ENCODE measurements around the gene SMIM1. TPM values are rescaled to one million over a fixed set of nuclear protein-coding genes. Genes with fewer than 3 reads are reported as not detected.

The SMIM1 gene
- total and polyA plus RNA-seq, 2 donors = 7.7 TPM; not detected in 1

DNA sequence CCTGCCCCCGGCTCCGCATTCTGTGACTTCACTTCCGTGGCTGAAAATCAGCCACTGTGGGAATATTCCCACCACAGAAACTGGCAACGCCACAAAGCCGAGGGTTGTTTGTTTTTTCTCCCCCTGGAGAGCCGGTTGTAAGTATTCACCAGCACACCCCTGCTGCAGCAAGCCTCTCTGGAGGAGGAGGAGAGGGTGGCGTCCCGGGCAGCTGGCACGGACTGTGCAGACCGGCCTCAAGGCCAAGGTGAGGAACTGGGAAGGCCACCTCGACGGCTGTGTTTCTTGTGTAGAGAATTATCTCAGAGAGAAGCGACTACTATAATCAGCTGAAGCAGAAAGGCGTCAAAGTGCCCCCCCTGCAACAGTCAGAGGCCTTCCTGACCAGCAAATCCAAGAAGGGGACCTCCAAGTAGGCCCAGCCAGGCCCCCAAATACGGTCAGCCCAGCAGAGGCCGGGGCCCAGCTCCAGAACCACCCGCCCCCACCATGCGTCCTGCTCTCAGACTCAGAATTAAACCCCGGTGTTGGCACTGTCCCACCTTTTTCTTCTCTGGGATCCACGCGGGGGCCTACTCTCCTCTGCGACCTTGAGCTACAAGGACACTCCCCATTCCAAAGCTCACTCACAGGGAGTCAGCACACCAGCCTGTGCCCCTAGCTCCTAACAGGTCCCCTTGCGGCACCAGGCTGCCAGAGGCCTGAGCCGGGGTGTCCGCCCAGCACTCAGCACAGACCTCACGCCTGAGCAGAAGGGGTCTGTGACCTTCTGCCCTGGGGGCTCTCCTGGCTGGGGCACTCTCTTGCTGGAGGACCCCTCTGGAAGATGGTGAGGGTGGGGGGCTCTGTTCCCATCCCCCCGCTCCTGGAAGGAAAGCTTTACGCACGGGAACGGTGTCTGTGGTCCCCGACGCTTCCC is 1.2 kb upstream of the SMIM1 start:
- 38% methylated on average over 32 of the region's 32 CpGs for WGBS
- Histone ChIP-seq H3K4me1 (ENCODE audit: insufficient read depth) (no peaks in the 10 kb centered on the region), H3K36me3 (ENCODE audit: insufficient read depth) (no peaks in the 10 kb centered on the region), H3K27ac (ENCODE audit: low read depth) (no peak overlapping the region), H3K4me3 (ENCODE audit: low read depth, low read length) (peak overlapping the region; percentile 53)
- no peak for DNase-seq (ENCODE audit: extremely low spot score)

DNA sequence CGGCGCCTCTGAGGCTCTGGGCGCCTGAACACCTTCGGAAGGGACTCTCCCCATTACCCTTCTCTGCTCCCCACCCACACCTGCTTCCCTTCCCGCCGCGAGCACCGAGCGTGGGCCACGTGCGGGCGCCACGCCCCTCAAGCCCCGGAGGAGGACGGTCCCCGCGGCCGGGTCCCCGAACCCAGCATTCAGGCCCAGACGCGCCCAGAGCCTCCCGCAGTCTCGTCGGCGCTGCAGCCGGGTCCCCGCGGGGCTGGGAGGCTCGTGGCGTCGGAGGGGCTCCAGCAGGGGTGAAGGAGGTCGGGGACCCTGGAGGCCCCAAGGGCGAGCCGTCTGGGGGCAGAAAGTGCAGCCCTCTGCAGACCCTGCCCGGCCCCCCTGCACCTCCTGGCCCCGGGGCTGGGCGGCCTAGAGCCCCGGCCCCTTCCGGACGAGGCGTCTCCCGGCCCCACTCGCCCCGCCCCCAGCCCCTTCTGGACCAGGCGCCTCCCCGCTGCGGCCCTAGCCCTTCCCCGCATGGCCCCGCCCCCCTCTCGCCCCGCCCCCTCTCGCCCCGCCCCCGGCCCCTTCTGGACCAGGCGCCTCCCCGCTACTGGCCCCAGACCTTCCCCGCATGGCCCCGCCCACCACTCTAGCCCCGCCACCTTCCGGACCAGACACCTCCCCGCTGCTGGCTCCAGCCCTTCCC is 378 bp upstream of the SMIM1 start:
- DNase-seq (ENCODE audit: extremely low spot score) = peak; percentile 71
- WGBS = 1% methylated on average over 58 of the region's 61 CpGs

DNA sequence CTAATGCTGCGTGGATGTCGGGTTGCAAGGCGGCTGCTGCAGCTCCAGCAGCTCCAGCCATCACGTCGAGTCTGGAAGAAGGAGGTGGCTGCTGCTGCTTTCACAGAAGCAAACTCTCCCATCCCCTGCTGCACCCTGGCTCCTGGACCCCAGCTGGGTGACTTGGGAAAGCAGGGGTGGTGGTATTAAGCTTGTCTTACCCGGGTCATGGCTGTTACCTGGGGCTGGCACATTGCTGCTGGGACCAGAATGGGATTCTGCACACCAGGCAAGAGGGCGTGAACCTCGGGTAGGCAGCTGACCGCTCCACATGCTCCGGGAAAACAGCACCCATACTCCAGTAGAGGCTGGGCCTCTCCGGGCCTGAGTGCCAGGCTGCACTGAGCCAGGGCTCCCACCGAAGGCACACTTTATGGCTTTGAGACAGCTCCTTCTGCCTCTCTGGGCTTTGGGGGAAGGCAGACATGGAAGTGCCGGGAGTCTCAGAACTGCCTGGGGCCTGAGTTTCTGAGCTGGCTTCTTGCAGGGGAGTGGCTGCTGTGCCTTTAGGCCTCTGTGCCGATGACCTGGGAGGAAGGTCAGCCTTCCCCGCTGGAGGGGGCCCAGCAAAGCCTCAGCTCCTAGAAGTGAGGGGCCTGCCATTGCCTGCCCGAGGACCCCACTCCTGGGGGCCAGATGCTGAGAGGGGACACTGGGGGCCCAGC is 1.2 kb downstream of the SMIM1 start:
- Histone ChIP-seq H3K4me1 (ENCODE audit: insufficient read depth) (no peaks in the 10 kb centered on the region), H3K36me3 (ENCODE audit: insufficient read depth) (no peaks in the 10 kb centered on the region), H3K27ac (ENCODE audit: low read depth) (no peak overlapping the region), H3K4me3 (ENCODE audit: low read depth, low read length) (no peak overlapping the region)
- 73% methylated on average over 16 of the region's 16 CpGs for WGBS
- DNase-seq (ENCODE audit: extremely low spot score) = no peak

More for the DNA sequence above, 378 bp upstream of the SMIM1 start:
- H3K36me3 ChIP-seq (ENCODE audit: insufficient read depth) = no peaks in the 10 kb centered on the region
- H3K27ac ChIP-seq (ENCODE audit: low read depth) = no peak overlapping the region
- H3K4me3 ChIP-seq (ENCODE audit: low read depth, low read length) = peak overlapping the region; percentile 53
- no peaks in the 10 kb centered on the region for H3K4me1 ChIP-seq (ENCODE audit: insufficient read depth)

DNA sequence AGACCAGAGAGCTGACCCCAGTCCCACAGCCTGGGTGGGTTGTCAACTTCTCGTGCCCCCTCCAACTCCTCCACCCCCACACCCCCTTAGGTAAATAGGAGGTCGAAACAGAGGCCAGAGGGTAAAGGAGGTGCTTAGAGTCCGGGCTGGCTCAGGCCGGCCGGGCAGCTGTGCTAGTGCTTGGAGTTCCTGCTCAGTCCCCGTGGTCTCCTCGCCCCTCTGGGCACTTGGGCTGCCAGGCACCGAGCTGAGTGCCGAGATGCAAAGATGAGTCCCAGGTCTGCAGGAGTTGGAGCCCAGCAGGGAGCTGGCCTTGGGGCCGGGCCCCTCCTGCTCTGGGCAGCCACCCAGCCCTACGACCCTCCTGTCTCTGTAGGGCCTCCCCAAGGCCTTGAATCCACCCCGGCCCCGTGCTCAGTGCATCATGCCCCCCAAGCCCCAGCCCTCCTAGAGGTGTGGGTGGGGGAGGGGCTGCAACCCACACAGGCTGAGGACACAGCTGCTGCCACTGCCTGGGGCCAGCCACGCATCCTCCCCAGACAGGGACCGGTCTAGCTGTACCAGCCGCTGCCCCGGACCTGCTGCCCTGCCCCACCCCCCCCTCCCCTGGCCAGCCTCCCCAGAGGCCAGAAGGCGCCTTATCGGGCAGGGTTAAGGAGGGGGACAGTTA is 1.9 kb downstream of the SMIM1 start:
- H3K27ac ChIP-seq (ENCODE audit: low read depth) = no peak overlapping the region
- no peaks in the 10 kb centered on the region for H3K4me1 ChIP-seq (ENCODE audit: insufficient read depth)
- no peak overlapping the region for H3K4me3 ChIP-seq (ENCODE audit: low read depth, low read length)
- 80% methylated on average over 19 of the region's 19 CpGs for WGBS
- no peak for DNase-seq (ENCODE audit: extremely low spot score)
- H3K36me3 ChIP-seq (ENCODE audit: insufficient read depth) = no peaks in the 10 kb centered on the region

DNA sequence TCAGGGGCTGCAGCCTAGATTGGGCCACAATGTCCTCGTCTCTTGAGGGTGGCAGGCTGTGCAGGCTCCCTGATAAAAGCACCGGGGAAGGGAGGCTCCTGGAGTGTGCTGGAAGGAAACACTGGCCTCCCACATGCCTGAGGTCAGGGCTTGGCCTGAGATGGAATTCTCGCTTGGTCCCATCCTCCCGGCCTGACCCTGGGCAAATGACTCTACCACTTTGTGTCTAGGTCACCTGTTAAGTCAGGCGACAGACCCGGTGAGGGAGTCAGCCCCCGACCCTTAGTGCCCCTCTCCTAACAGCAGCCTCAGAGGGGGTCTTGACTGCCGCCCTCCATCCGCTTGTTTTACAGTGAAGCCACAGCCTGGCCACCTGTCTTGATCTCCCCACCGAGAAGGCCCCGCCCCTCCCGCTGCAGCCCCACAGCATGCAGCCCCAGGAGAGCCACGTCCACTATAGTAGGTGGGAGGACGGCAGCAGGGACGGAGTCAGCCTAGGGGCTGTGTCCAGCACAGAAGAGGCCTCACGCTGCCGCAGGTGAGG is 2.5 kb downstream of the SMIM1 start:
- WGBS = 49% methylated on average over 17 of the region's 17 CpGs
- H3K4me1 ChIP-seq (ENCODE audit: insufficient read depth) = no peaks in the 10 kb centered on the region

DNA sequence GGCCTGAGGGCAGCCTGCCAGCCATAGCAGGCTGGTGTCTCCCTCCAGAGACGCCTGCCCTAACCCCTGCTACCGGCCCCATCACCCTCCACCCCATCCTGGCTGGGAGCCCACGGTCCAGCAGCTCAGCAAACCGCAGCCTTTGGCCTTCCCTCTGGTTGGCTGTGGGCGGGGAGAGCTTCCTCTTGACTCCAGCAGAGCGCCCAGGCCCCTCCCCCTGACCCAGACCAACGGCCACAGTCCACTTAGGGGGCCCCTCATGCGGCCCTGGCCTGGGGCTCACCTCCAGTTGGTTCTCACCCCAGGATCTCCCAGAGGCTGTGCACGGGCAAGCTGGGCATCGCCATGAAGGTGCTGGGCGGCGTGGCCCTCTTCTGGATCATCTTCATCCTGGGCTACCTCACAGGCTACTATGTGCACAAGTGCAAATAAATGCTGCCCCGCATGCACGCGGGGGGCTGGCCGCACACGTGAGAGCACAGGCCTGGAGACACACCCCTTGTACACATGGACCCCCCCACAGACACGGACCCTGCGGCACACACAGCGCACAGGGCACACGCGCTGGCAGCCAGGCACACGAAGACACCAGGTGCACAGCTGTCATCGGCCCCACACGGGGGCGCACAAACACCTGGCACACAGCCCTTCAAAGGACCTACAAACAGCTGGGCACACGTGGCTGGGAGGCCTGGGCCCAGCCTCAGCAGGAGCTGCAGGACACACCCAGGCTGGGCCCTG is 3.1 kb downstream of the SMIM1 start:
- no peak for DNase-seq (ENCODE audit: extremely low spot score)
- Histone ChIP-seq H3K36me3 (ENCODE audit: insufficient read depth) (no peaks in the 10 kb centered on the region), H3K27ac (ENCODE audit: low read depth) (no peak overlapping the region), H3K4me3 (ENCODE audit: low read depth, low read length) (no peak overlapping the region), H3K4me1 (ENCODE audit: insufficient read depth) (no peaks in the 10 kb centered on the region)
- WGBS = 31% methylated on average over 27 of the region's 27 CpGs

More for the DNA sequence above, 2.5 kb downstream of the SMIM1 start:
- Histone ChIP-seq H3K4me3 (ENCODE audit: low read depth, low read length) (no peak overlapping the region), H3K27ac (ENCODE audit: low read depth) (no peak overlapping the region), H3K36me3 (ENCODE audit: insufficient read depth) (no peaks in the 10 kb centered on the region)
- DNase-seq (ENCODE audit: extremely low spot score) = no peak

DNA sequence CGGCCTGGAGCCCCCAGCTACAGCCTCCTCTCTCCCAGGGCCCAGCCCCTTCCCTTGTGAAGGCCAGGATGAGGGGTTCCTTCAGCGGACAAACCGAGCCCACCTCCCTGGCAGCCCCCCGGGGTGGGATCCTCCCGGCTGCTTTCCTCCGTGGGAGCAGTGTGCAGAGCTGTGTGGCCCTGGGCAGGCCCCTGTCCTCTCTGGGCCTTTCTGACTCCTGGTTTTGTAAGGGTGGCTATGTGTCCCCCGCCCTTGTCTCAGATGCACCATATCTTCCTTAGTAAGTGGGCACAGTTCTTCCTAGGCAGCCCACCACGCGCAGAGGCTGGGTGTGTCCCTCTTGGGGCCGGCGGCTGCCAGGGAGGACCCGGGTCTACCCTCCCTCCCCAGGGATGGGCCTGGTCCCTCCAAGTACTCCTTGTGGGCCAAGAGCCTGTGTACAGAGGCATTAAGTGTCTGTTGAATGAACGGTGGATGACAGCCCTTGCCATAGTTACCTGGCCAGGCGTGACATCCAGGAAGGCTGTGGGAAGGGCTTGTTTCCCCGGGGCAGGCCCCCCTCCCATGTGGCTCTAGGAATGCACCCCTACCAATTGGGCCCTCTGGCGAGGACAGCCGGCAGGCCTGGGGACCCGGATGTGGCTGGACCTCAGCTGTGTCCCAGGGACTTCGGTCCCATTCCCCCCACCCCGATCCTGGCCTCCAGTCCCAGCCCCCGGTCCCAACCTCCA is 3.8 kb downstream of the SMIM1 start:
- H3K27ac ChIP-seq (ENCODE audit: low read depth) = no peak overlapping the region

DNA sequence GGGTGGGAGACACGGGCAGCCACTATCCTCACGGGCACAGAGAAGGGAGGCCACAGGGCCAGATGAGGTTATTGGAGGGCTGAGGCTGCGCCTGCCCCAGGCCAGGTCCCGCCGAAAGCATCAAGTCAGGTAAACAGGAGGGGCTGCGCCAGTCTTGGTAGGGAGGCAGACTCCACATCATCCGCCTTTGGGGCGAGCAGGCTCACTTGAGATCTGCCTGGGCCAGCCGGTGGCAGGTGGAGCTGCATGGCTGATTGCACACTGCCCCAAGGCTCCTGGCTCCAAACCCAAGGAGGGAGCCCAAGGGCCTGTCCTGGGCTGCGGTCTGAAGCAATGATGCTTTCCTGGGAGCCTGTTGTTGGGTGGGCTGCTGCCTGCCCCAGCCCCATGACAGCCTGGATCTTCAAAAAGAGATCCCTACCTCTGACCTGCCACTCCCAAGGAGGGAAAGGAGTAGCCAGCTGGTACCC is 4.6 kb downstream of the SMIM1 start:
- no peak for DNase-seq (ENCODE audit: extremely low spot score)
- Histone ChIP-seq H3K27ac (ENCODE audit: low read depth) (no peak overlapping the region), H3K4me1 (ENCODE audit: insufficient read depth) (no peaks in the 10 kb centered on the region)

More for the DNA sequence above, 3.8 kb downstream of the SMIM1 start:
- WGBS = 69% methylated on average over 21 of the region's 21 CpGs
- Histone ChIP-seq H3K4me3 (ENCODE audit: low read depth, low read length) (no peak overlapping the region), H3K36me3 (ENCODE audit: insufficient read depth) (peaks cover 2% of the 10 kb centered on the region), H3K4me1 (ENCODE audit: insufficient read depth) (no peaks in the 10 kb centered on the region)
- no peak for DNase-seq (ENCODE audit: extremely low spot score)

DNA sequence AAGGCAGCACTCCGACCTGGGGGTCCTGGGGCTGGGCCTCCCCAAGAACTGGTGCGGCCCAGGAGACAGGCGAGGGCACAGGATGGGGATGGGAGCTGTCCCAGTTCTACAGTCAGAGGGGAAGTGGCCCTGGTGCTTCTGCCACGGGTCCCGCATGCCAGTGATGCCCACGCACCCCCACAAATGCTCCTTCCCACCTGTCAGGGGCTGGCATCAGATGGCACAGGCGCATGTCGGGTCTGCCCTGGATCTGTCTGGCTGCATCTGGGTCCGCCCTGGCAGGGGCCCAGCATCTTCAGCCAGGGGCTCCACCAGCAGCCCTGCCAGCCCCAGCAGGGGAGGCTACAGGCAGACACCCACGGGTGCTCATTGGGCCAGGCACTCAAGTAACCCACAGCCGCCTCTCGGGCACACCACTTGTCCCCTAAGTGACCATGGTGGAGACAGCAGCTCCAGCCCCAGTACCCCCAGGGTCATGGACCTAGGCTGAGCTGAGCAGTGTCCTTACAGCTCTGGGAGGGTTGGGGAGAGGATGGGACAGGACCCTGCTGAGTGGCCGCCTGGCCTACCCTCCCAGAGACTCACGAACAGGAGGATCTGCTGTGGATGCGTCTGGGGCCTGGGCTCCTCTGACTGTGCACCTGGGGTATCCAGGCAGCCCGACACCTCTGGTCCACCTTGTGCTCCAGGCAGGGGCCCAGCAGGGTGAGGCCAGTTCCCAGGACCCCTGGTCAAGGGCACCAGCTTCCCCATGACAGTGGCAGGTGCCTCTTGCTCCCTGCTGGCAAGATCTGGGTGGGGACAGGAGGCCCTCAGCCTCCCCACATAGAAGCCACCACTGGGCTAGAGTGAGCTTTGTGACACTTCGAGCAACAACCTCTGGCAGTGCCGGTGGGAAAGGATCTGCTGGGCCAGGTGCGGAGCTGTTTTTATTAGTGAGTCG is 5.4 kb downstream of the SMIM1 start:
- Histone ChIP-seq H3K4me3 (ENCODE audit: low read depth, low read length) (no peak overlapping the region), H3K4me1 (ENCODE audit: insufficient read depth) (no peaks in the 10 kb centered on the region), H3K36me3 (ENCODE audit: insufficient read depth) (peaks cover 2% of the 10 kb centered on the region), H3K27ac (ENCODE audit: low read depth) (no peak overlapping the region)
- 86% methylated on average over 20 of the region's 20 CpGs for WGBS
- no peak for DNase-seq (ENCODE audit: extremely low spot score)

More for the DNA sequence above, 4.6 kb downstream of the SMIM1 start:
- 82% methylated on average over 10 of the region's 10 CpGs for WGBS
- Histone ChIP-seq H3K4me3 (ENCODE audit: low read depth, low read length) (no peak overlapping the region), H3K36me3 (ENCODE audit: insufficient read depth) (peaks cover 2% of the 10 kb centered on the region)

DNA sequence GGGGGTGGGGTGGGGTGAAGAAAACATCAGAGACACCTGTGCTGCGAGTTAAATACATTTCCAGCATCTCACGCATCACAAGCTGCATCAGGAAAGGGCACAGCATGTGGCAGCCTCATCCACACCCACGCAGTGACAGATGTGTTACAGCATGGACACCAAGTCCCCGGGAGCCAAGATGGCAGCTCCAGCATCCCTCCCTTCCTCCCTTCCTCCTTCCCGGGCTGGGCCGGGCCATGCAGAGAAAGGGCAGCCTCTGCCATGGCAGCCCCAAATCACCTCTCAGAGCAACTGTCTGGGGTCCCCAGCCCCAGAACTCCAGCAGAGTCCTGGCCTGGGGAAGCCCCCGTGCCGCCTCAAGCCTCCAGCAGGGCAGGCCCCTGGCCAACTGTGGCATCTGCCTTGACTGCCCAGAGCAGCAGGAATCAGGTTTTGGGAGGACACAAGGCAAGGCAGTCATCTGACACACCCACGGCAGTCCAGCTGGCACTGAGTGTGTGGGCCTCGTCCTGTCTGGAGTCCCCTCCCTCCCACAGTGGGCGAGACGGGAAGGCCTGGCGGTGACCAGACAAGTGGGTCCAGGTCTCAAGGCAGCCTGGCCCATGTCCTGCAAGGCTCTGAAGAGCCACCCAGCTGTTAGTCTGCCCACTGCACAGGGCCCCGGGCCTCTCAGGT is 6.2 kb downstream of the SMIM1 start:
- Histone ChIP-seq H3K4me3 (ENCODE audit: low read depth, low read length) (no peak overlapping the region), H3K36me3 (ENCODE audit: insufficient read depth) (peaks cover 2% of the 10 kb centered on the region), H3K27ac (ENCODE audit: low read depth) (no peak overlapping the region), H3K4me1 (ENCODE audit: insufficient read depth) (no peaks in the 10 kb centered on the region)
- 80% methylated on average over 14 of the region's 14 CpGs for WGBS
- no peak for DNase-seq (ENCODE audit: extremely low spot score)

All from urinary bladder (tissue), 4 donors.